K562 (cell line): Measurements from ENCODE around the gene NEK4. TPM values are rescaled to one million over a fixed set of nuclear protein-coding genes. Genes with fewer than 3 reads are reported as not detected.
A peak's percentile ranks its signal among the peaks of the same experiment; 100 is the strongest.

Source experiments
- ARID2 ChIP-seq: fragments of 450-650 bp; IDR thresholded peaks from 2 replicates; pipeline ENCODE4 v1.6.1; 2017; ENCODE audit warnings: antibody characterized with exemption, mild to moderate bottlenecking
- CCNT2 ChIP-seq: IDR thresholded peaks from 2 replicates; pipeline ENCODE4 v1.6.1; 2011; ENCODE audit warnings: borderline replicate concordance, low read depth, mild to moderate bottlenecking, moderate library complexity, mixed read lengths, low read length; ENCODE audit not compliant: insufficient read length; ENCODE audit errors: extremely low read depth
- ETV6 ChIP-seq, 3 experiments: fragments of 150-350 bp in 1 of 3; sonication (generic) in 1 of 3; formaldehyde crosslinking in 1 of 3; IDR thresholded peaks; 2 replicates each; pipeline versions ENCODE4 v1.6.1 to v1.8.0; 2014 to 2022; ENCODE audit warnings: borderline replicate concordance in 2 of 3, low read depth in 2 of 3, antibody characterized with exemption in 1 of 3, low read length in 1 of 3, mild to moderate bottlenecking in 1 of 3, missing genetic modification reagents in 1 of 3
- FOXJ3 ChIP-seq: sonication (generic); formaldehyde crosslinking; IDR thresholded peaks from 2 replicates; pipeline ENCODE4 v1.4.0; 2020; ENCODE audit warnings: mild to moderate bottlenecking, missing genetic modification reagents
- FOXK2 ChIP-seq, 2 experiments: fragments of 450-650 bp; IDR thresholded peaks in 1 of 2; conservative IDR thresholded peaks in 1 of 2; 2 replicates each; pipeline ENCODE4 v1.6.1; 2016; ENCODE audit warnings: low read depth in 2 of 2, mild to moderate bottlenecking in 1 of 2
- GTF2F1 ChIP-seq: IDR thresholded peaks from 2 replicates; pipeline ENCODE4 v1.6.1; 2011; ENCODE audit warnings: low read depth, low read length, improper control_type of control experiment
- HBP1 ChIP-seq: fragments of 450-650 bp; formaldehyde crosslinking; IDR thresholded peaks from 2 replicates; pipeline ENCODE4 v1.4.0; 2022; ENCODE audit warnings: missing genetic modification characterization
- HOXB6 ChIP-seq: fragments of 250-450 bp; sonication (Bioruptor Pico); IDR thresholded peaks from 2 replicates; pipeline ENCODE4 v1.5.1; 2022; ENCODE audit warnings: mild to moderate bottlenecking, borderline replicate concordance
- MTA3 ChIP-seq: fragments of 450-650 bp; formaldehyde crosslinking; IDR thresholded peaks from 2 replicates; pipeline ENCODE4 v1.6.1; 2017; ENCODE audit warnings: mild to moderate bottlenecking, borderline replicate concordance
- NFATC3 ChIP-seq: fragments of 450-650 bp; IDR thresholded peaks from 2 replicates; pipeline ENCODE4 v1.6.1; 2017; ENCODE audit warnings: mild to moderate bottlenecking
- NFE2L1 ChIP-seq: fragments of 450-650 bp; IDR thresholded peaks from 2 replicates; pipeline ENCODE4 v1.6.1; 2016; ENCODE audit warnings: missing genetic modification characterization, low read depth, mild to moderate bottlenecking, missing compliant biosample characterization, moderate library complexity, borderline replicate concordance
- RB1 ChIP-seq: fragments of 450-650 bp; IDR thresholded peaks from 2 replicates; pipeline ENCODE4 v1.6.1; 2017; ENCODE audit warnings: low read depth, mild to moderate bottlenecking
- RBBP5 ChIP-seq: fragments of 200-600 bp; sonication (generic); IDR thresholded peaks from 2 replicates; pipeline ENCODE4 v1.6.1; 2012; ENCODE audit warnings: borderline replicate concordance, mild to moderate bottlenecking, low read length, control low read depth, inconsistent platforms; ENCODE audit not compliant: insufficient read depth, poor library complexity, severe bottlenecking
- RBM17 ChIP-seq: fragments of 200-400 bp; formaldehyde crosslinking; IDR thresholded peaks from 2 replicates; pipeline ENCODE4 v1.6.1; 2017; ENCODE audit warnings: low read depth, mild to moderate bottlenecking, low read length, borderline replicate concordance
- SAP30 ChIP-seq: fragments of 200-600 bp; sonication (generic); IDR thresholded peaks from 2 replicates; pipeline ENCODE4 v1.6.1; 2012; ENCODE audit warnings: borderline replicate concordance, low read depth, mild to moderate bottlenecking, moderate library complexity, low read length, control low read depth, inconsistent platforms; ENCODE audit not compliant: insufficient read depth, poor library complexity, severe bottlenecking
- SIN3A ChIP-seq, 2 experiments: fragments of 150-350 bp in 1 of 2; IDR thresholded peaks; 2 replicates each; pipeline ENCODE4 v1.6.1; 2011 to 2016; ENCODE audit warnings: borderline replicate concordance in 2 of 2, low read depth in 2 of 2, low read length in 2 of 2, mild to moderate bottlenecking in 2 of 2, moderate library complexity in 2 of 2; ENCODE audit not compliant: control insufficient read depth in 1 of 2
- SMARCA5 ChIP-seq: fragments of 450-650 bp; IDR thresholded peaks from 2 replicates; pipeline ENCODE4 v1.6.1; 2016
- SRSF7 ChIP-seq: fragments of 200-400 bp; formaldehyde crosslinking; optimal IDR thresholded peaks from 2 replicates; pipeline ENCODE3; 2017; ENCODE audit warnings: mild to moderate bottlenecking, low read depth, low read length
- SUPT5H ChIP-seq: fragments of 450-650 bp; IDR thresholded peaks from 2 replicates; pipeline ENCODE4 v1.6.1; 2016
- YBX1 ChIP-seq: fragments of 450-650 bp; IDR thresholded peaks from 2 replicates; pipeline ENCODE4 v1.7.1; 2016; ENCODE audit warnings: mild to moderate bottlenecking
- ZFX ChIP-seq: sonication (generic); formaldehyde crosslinking; IDR thresholded peaks from 2 replicates; pipeline ENCODE4 v1.8.0; 2022; ENCODE audit warnings: mild to moderate bottlenecking, missing genetic modification reagents, moderate library complexity
- ZNF134 ChIP-seq: fragments of 250-450 bp; sonication (Bioruptor Pico); conservative IDR thresholded peaks from 2 replicates; pipeline ENCODE4 v1.4.0; 2020
- ZNF668 ChIP-seq: fragments of 250-450 bp; sonication (Bioruptor Pico); IDR thresholded peaks from 2 replicates; pipeline ENCODE4 v1.8.0; 2022; ENCODE audit warnings: mild to moderate bottlenecking, inconsistent platforms
- ZNF766 ChIP-seq: fragments of 200-800 bp; sonication (Bioruptor generic); conservative IDR thresholded peaks from 2 replicates; pipeline ENCODE4 v1.6.1; 2016; ENCODE audit warnings: missing genetic modification characterization, missing compliant biosample characterization
- ZNF780A ChIP-seq: fragments of 250-450 bp; sonication (Bioruptor Pico); IDR thresholded peaks from 2 replicates; pipeline ENCODE4 v1.5.0; 2021; ENCODE audit warnings: mild to moderate bottlenecking
- polyA plus RNA-seq, 8 experiments: library from polyadenylated mRNA; depleted of rRNA in 4 of 8; stranded (reverse) in 5 of 8; unstranded in 3 of 8; fragments of >200 nt; fragmentation: Nextera tagmentation in 2 of 8; fragmentation: Illumina TruSeq in 1 of 8; extraction: Ambion mirVana in 2 of 8; extraction: Trizol in 1 of 8; gene quantifications; 2 replicates each; pipeline versions ENCODE4 v1.2.1 to v1.2.3, GENCODE V29; 2011 to 2014; ENCODE audit warnings: inconsistent platforms in 1 of 8, missing spikeins in 1 of 8
- total RNA-seq, 7 experiments: library from RNA; depleted of rRNA in 6 of 7; stranded (reverse); fragments of >200 nt in 6 of 7; fragmentation: Illumina TruSeq in 2 of 7; extraction: Trizol in 2 of 7; gene quantifications; 2 replicates each; pipeline versions ENCODE4 v1.2.1 to v1.2.3, GENCODE V29; 2011 to 2021; ENCODE audit warnings: low replicate concordance in 1 of 7
- TF ChIP-seq, protein P1 (sequence below): fragments of 250-450 bp; sonication (Bioruptor Pico); IDR thresholded peaks from 2 replicates; pipeline ENCODE4 v1.9.0; 2021; ENCODE audit warnings: mild to moderate bottlenecking

NEK4 gene
- total and polyA plus RNA-seq, 9 of the 15 experiments (the other 6 are each of a cell fraction or from before 2014, with no cell fraction given) = 5.8 to 23.1 (median 16.6) TPM

- TF ChIP-seq MTA3 = no peak; the same call in 1 of the 2 replicates
- peak; percentile 54; the same call in 1 of the 2 replicates for TF ChIP-seq ZNF766 (CRISPR knock-in tag)
- TF ChIP-seq RBM17 = no peak
- no peak for TF ChIP-seq GTF2F1
- no peak for TF ChIP-seq YBX1
- TF ChIP-seq RB1 = peak; percentile 81; the same call in 1 of the 2 replicates
- no peak for TF ChIP-seq ETV6 (IDR thresholded peaks at IDR 0.05; ENCODE audit: borderline replicate concordance in 1 of 2, low read depth in 2 of 2, low read length in 1 of 2)
- TF ChIP-seq ETV6 (CRISPR knock-in tag; IDR thresholded peaks at IDR 0.05; ENCODE audit: borderline replicate concordance) = no peak
- no peak for TF ChIP-seq HBP1
- peak; percentile 67 for TF ChIP-seq RBBP5
- TF ChIP-seq NFE2L1 (tag) = no peak
- no peak for TF ChIP-seq NFATC3
- no peak for TF ChIP-seq ARID2
- no peak for TF ChIP-seq ZNF668
- TF ChIP-seq SRSF7 = no peak
- no peak for TF ChIP-seq SMARCA5
- peak; percentile 84 for TF ChIP-seq ZFX (CRISPR knock-in tag)
- TF ChIP-seq SUPT5H = peak; percentile 87
- TF ChIP-seq, protein P1, sequence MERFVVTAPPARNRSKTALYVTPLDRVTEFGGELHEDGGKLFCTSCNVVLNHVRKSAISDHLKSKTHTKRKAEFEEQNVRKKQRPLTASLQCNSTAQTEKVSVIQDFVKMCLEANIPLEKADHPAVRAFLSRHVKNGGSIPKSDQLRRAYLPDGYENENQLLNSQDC (CRISPR knock-in tag) = no peak
- TF ChIP-seq FOXK2 (conservative IDR thresholded peaks at IDR 0.05 in 1 of 2, IDR thresholded peaks at IDR 0.05 in 1 of 2; ENCODE audit: low read depth in 2 of 2) = peak; percentile 72 to 81; a peak in 3 of 4 replicates
- peak; percentile 79 for TF ChIP-seq CCNT2
- TF ChIP-seq HOXB6 (CRISPR knock-in tag) = no peak
- peak; percentile 92 for TF ChIP-seq SAP30
- no peak for TF ChIP-seq ZNF134 (CRISPR knock-in tag)
- TF ChIP-seq SIN3A (IDR thresholded peaks at IDR 0.05; ENCODE audit: borderline replicate concordance in 2 of 2, control insufficient read depth in 1 of 2, low read depth in 2 of 2, low read length in 2 of 2) = peak; percentile 72 to 96; a peak in 3 of 4 replicates
- TF ChIP-seq FOXJ3 = no peak
- no peak for TF ChIP-seq ZNF780A (CRISPR knock-in tag)
These were observed 84.7 kb downstream of the NEK4 start, which contains the start of the genes GNL3 and PBRM1 (continued) for GRCh38 chr3:52685709-52686691.
